Large intestine (tissue), 3 donors: ENCODE results near the gene ABCG2. TPM values are rescaled to one million over a fixed set of nuclear protein-coding genes. Genes with fewer than 3 reads are reported as not detected.

Source experiments
- DNase-seq, 2 donors: peaks; one replicate each; pipeline versions ENCODE4 v3.0.0 to v3.0.0-alpha.2; 2013
- H3K27ac ChIP-seq: one replicate; pipeline ENCODE4 v1.5.1; 2013; ENCODE audit warnings: low read length
- H3K27me3 ChIP-seq: 2 replicates; pipeline ENCODE4 v1.6.1; 2013; ENCODE audit warnings: low read length; ENCODE audit not compliant: control insufficient read depth, insufficient read depth
- H3K36me3 ChIP-seq: 2 replicates; pipeline ENCODE4 v1.6.1; 2013; ENCODE audit warnings: low read length; ENCODE audit not compliant: control insufficient read depth, insufficient read depth
- H3K4me1 ChIP-seq: one replicate; pipeline ENCODE4 v1.6.1; 2013; ENCODE audit warnings: low read length; ENCODE audit not compliant: control insufficient read depth, insufficient read depth
- H3K4me3 ChIP-seq: one replicate; pipeline ENCODE4 v1.5.1; 2013; ENCODE audit warnings: low read length
- H3K9me3 ChIP-seq: one replicate; pipeline ENCODE4 v1.6.1; 2013; ENCODE audit warnings: mild to moderate bottlenecking, low read depth, low read length, moderate library complexity; ENCODE audit not compliant: control insufficient read depth
- WGBS: methylation state at CpG from one replicate; pipeline ENCODE4 v1.1.5; 2013; ENCODE audit warnings: low lambda C conversion rate; ENCODE audit not compliant: insufficient coverage; 5-methylcytosine and 5-hydroxymethylcytosine counted together
- polyA plus RNA-seq: library from polyadenylated mRNA; unstranded; fragments of 120-200 nt; gene quantifications from one replicate; pipeline ENCODE4 v1.2.1, GENCODE V29; 2013

The ABCG2 gene
- polyA plus RNA-seq, 1 donor: 5.7 TPM

GRCh38 chr4:88078579-88078978 lies 79.9 kb downstream of the ABCG2 start:
- Histone ChIP-seq H3K9me3 (no peaks in the 10 kb centered on the region), H3K27me3 (no peaks in the 10 kb centered on the region), H3K36me3 (peaks cover 17% of the 10 kb centered on the region), H3K4me1 (no peaks in the 10 kb centered on the region), H3K27ac (no peak overlapping the region), H3K4me3 (no peak overlapping the region)
- no peak for DNase-seq
- WGBS: 88% methylated on average over 2 of the region's 2 CpGs

DNA sequence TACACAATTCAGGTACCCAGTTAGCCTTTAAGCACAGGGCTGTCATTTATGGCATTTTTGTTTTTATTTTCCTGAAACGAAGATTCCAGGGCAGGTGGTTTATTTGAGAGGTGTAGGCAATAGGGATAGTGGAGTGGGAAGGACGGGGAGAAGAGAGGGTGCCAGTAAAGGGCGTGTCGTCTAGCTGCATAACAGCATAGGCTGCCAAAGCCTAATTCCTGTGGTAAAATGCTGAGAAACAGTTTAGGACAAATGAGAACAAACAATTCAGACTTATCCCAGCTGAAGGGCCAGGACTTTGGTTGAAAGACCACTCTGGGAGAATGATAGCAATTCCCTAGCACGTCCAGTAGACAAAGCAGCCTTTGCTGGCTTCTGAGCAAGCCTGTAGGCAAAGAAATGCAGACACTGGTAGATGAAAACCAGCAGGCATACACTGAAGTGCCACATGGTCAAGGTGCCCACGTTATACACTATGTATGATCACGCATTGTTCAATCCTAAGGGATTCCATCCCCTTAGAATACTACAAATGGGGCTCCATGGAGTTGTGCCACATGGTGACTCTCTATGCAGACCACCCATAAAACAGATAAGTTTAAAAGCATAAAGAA lies 80.4 kb downstream of the ABCG2 start:
- no peak overlapping the region for H3K4me3 ChIP-seq
- no peaks in the 10 kb centered on the region for H3K9me3 ChIP-seq
- H3K27me3 ChIP-seq: no peaks in the 10 kb centered on the region
- H3K27ac ChIP-seq: no peak overlapping the region
- WGBS: 90% methylated on average over 3 of the region's 7 CpGs
- H3K4me1 ChIP-seq: no peaks in the 10 kb centered on the region
- peaks cover 17% of the 10 kb centered on the region for H3K36me3 ChIP-seq
- DNase-seq: no peak

DNA sequence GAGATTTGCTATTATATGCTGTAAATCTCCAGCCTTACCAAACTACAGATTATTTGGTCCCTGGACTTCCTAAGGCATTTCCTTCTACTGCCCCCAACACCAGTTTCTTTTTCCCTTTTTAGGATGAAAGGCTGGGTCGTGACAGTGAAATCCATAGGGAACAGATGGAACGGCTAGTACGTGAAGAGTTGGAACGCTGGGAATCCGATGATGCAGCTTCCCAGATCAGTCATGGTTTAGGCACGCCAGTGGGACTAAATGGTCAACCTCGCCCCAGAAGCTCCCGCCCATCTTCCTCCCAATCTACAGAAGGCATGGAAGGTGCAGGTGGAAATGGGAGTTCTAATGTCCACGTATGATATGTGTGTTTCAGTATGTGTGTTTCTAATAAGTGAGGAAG lies 83.1 kb downstream of the ABCG2 start:
- Histone ChIP-seq H3K4me1 (no peaks in the 10 kb centered on the region), H3K27ac (no peak overlapping the region), H3K36me3 (peaks cover 38% of the 10 kb centered on the region), H3K27me3 (no peaks in the 10 kb centered on the region), H3K9me3 (peaks cover 10% of the 10 kb centered on the region), H3K4me3 (no peak overlapping the region)
- no peak for DNase-seq
- no CpG with 5 or more reads among the region's 9 CpGs for WGBS

DNA sequence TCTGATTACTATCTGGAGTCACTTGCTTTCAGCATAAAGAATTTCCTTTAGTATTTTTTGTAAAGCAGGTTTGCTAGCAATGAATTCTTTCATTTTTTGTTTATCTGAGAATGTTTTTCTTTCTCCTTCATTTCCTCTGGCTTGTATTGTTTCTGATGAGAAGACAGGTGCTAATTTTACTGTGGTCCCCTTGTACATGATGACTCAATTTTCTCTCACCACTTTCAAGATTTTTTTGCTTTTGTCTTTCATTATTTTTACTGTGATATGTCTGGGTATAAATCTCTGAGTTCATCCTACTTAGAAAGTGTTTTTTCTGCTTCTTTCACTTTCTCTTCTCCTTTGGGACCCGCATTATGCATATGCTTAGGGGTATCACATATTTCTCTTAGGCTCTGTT lies 88.4 kb downstream of the ABCG2 start:
- peaks cover 6% of the 10 kb centered on the region for H3K4me1 ChIP-seq
- no peaks in the 10 kb centered on the region for H3K27me3 ChIP-seq
- 100% methylated on average over 1 of the region's 1 CpG for WGBS
- H3K36me3 ChIP-seq: peaks cover 53% of the 10 kb centered on the region
- H3K9me3 ChIP-seq: peaks cover 12% of the 10 kb centered on the region
- no peak for DNase-seq
- H3K4me3 ChIP-seq: no peak overlapping the region
- H3K27ac ChIP-seq: no peak overlapping the region

GRCh38 chr4:88064410-88064809 lies 94.0 kb downstream of the ABCG2 start:
- no peaks in the 10 kb centered on the region for H3K27me3 ChIP-seq
- no CpG with 5 or more reads among the region's 6 CpGs for WGBS
- H3K4me1 ChIP-seq: peaks cover 28% of the 10 kb centered on the region
- peak in 1 of 2 donors; percentile 24 for DNase-seq
- peak overlapping the region; percentile 45 for H3K27ac ChIP-seq
- H3K9me3 ChIP-seq: peaks cover 2% of the 10 kb centered on the region
- no peak overlapping the region for H3K4me3 ChIP-seq
- peaks cover 25% of the 10 kb centered on the region for H3K36me3 ChIP-seq

DNA sequence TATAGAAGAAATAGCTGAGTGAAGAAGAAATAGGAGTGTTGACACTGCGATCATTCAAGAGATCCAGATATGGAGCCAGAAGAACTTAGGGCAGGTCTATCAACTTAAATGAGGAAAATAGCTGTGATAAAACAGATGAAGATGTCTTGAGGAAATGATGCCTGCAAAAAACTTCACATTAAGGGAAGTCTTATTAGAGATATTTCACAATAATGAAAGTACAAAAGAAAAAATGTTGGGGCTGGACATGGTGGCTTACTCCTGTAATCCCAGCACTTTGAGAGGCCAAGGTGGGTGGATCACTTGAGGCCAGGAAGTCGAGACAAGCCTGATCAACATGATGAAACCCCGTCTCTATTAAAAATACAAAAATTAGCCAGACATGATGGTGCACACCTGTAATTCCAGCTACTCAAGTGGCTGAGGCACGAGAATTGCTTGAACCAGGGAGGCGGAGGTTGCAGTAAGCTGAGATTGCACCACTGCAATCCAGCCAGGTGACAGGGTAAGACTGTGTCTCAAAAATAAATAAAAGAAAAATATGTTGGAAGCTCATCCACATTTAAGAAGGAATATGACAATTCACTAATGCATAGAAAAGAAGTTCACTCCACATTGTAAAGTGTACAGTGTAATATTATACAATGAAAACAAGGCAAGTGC lies 94.7 kb downstream of the ABCG2 start:
- 100% methylated on average over 1 of the region's 5 CpGs for WGBS
- Histone ChIP-seq H3K4me3 (no peak overlapping the region), H3K4me1 (peaks cover 34% of the 10 kb centered on the region), H3K27me3 (no peaks in the 10 kb centered on the region), H3K36me3 (peaks cover 25% of the 10 kb centered on the region), H3K27ac (peak overlapping the region; percentile 45), H3K9me3 (no peaks in the 10 kb centered on the region)
- DNase-seq: no peak

GRCh38 chr4:88062843-88063242 lies 95.6 kb downstream of the ABCG2 start:
- peaks cover 34% of the 10 kb centered on the region for H3K4me1 ChIP-seq
- H3K27me3 ChIP-seq: no peaks in the 10 kb centered on the region
- no peaks in the 10 kb centered on the region for H3K9me3 ChIP-seq
- no peak overlapping the region for H3K4me3 ChIP-seq
- peak; percentile 64 to 83 for DNase-seq
- H3K36me3 ChIP-seq: peaks cover 17% of the 10 kb centered on the region
- peak overlapping the region; percentile 30 for H3K27ac ChIP-seq
- no CpG with 5 or more reads among the region's 1 CpG for WGBS

DNA sequence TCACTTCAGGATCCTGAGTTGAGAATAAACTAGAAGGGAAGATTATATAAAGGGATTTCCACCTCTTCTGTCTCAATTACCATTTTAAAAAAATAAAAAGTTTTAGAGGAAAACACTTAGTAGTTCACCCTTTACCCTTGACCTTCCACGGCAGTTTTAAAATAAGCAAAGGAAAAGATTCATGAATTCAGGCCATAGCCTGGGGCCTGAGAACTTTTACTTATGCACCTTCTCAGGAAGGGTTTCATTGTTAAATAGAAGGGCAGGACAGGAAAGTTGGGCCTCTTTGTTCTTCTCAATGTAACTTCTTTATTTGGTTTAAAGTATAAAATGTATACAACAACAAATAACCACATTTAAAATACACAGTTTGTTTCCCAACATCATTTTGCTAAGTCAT lies 96.1 kb downstream of the ABCG2 start:
- no peak overlapping the region for H3K4me3 ChIP-seq
- peaks cover 12% of the 10 kb centered on the region for H3K36me3 ChIP-seq
- peak overlapping the region; percentile 30 for H3K27ac ChIP-seq
- DNase-seq: no peak
- WGBS: no CpG with 5 or more reads among the region's 1 CpG
- no peaks in the 10 kb centered on the region for H3K9me3 ChIP-seq
- H3K4me1 ChIP-seq: peaks cover 34% of the 10 kb centered on the region
- no peaks in the 10 kb centered on the region for H3K27me3 ChIP-seq

- DNase-seq: no peak
Measured at GRCh38 chr4:88060431-88060830, 98.0 kb downstream of the ABCG2 start.

DNA sequence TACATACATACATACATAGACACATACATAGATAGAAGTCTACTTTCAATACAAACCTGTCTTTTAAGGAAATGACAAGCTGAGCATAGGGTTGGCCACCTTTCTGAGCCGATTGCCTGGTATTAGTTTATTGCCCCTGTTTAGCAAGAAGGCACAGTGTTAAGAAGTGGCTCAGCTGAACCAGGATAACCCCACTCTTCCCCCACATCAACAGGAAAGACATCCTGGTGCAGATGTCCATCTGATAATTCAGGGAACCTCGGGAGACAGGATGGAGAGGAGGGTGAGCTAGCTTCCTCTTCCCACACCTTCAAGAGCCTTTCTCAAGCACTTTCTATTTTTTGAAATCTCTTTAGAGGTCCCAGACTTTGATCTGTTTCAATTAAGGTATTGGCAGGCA lies 98.7 kb downstream of the ABCG2 start:
- DNase-seq: peak; percentile 48 to 72
- Histone ChIP-seq H3K27ac (peak overlapping the region; percentile 33), H3K9me3 (no peaks in the 10 kb centered on the region), H3K36me3 (peaks cover 16% of the 10 kb centered on the region), H3K4me1 (peaks cover 28% of the 10 kb centered on the region), H3K4me3 (no peak overlapping the region), H3K27me3 (no peaks in the 10 kb centered on the region)
- no CpG with 5 or more reads among the region's 2 CpGs for WGBS

More at GRCh38 chr4:88060431-88060830, 98.0 kb downstream of the ABCG2 start:
- WGBS: 60% methylated on average over 1 of the region's 2 CpGs
- no peaks in the 10 kb centered on the region for H3K27me3 ChIP-seq
- peaks cover 14% of the 10 kb centered on the region for H3K36me3 ChIP-seq
- no peaks in the 10 kb centered on the region for H3K9me3 ChIP-seq
- peaks cover 30% of the 10 kb centered on the region for H3K4me1 ChIP-seq
- H3K27ac ChIP-seq: no peak overlapping the region
- no peak overlapping the region for H3K4me3 ChIP-seq

GRCh38 chr4:88058295-88058694 lies 100.1 kb downstream of the ABCG2 start:
- Histone ChIP-seq H3K36me3 (peaks cover 16% of the 10 kb centered on the region), H3K27ac (no peak overlapping the region), H3K9me3 (no peaks in the 10 kb centered on the region), H3K27me3 (no peaks in the 10 kb centered on the region), H3K4me1 (peaks cover 18% of the 10 kb centered on the region), H3K4me3 (no peak overlapping the region)
- WGBS: 89% methylated on average over 1 of the region's 3 CpGs
- no peak for DNase-seq
